Loucy (cell line): ENCODE data around the gene DYNC1H1.

Experiments used
- H2AFZ ChIP-seq: fragments of 200-600 bp; sonication (generic); 2 replicates; pipeline ENCODE4 v1.6.0; 2016; ENCODE audit warnings: antibody characterized with exemption, mild to moderate bottlenecking, low read length, moderate library complexity
- H3F3A ChIP-seq: fragments of 200-600 bp; 2 replicates; pipeline ENCODE4 v1.6.0; 2016; ENCODE audit warnings: antibody characterized with exemption, low read depth, mild to moderate bottlenecking
- H3K27me3 ChIP-seq: fragments of 200-600 bp; sonication (generic); 2 replicates; pipeline ENCODE4 v1.6.1; 2014; ENCODE audit warnings: low read length, mild to moderate bottlenecking; ENCODE audit not compliant: insufficient read depth, poor library complexity, severe bottlenecking
- H3K36me3 ChIP-seq: fragments of 200-600 bp; sonication (generic); 2 replicates; pipeline ENCODE4 v1.6.1; 2016; ENCODE audit warnings: low read length; ENCODE audit not compliant: insufficient read depth
- H3K4me1 ChIP-seq: fragments of 200-600 bp; sonication (generic); 2 replicates; pipeline ENCODE4 v1.5.1; 2014; ENCODE audit warnings: low read length, mild to moderate bottlenecking; ENCODE audit not compliant: insufficient read depth, poor library complexity, severe bottlenecking
- H3K4me2 ChIP-seq: fragments of 200-600 bp; sonication (generic); 2 replicates; pipeline ENCODE4 v1.6.0; 2014; ENCODE audit warnings: antibody characterized with exemption, low read length, low read depth, mild to moderate bottlenecking; ENCODE audit not compliant: poor library complexity, severe bottlenecking
- H3K4me3 ChIP-seq: fragments of 200-600 bp; sonication (generic); 2 replicates; pipeline ENCODE4 v1.5.1; 2014; ENCODE audit warnings: low read length, mild to moderate bottlenecking, mixed read lengths; ENCODE audit not compliant: poor library complexity, severe bottlenecking
- H3K79me2 ChIP-seq: fragments of 200-600 bp; sonication (generic); 2 replicates; pipeline ENCODE4 v1.6.1; 2014; ENCODE audit warnings: low read length; ENCODE audit not compliant: insufficient read depth
- H3K9ac ChIP-seq: fragments of 200-600 bp; sonication (generic); 2 replicates; pipeline ENCODE4 v1.6.0; 2014; ENCODE audit warnings: mild to moderate bottlenecking, low read depth, low read length, moderate library complexity; ENCODE audit not compliant: poor library complexity, severe bottlenecking
- H3K9me2 ChIP-seq: fragments of 200-600 bp; sonication (generic); replicated peaks from 2 replicates; pipeline ENCODE4 v1.6.1; 2016; ENCODE audit warnings: low read depth, low read length, mixed read lengths
- H3K9me3 ChIP-seq: fragments of 200-600 bp; sonication (generic); 2 replicates; pipeline ENCODE4 v1.6.1; 2014; ENCODE audit warnings: mild to moderate bottlenecking, antibody characterized with exemption, low read length, low read depth; ENCODE audit not compliant: insufficient read depth
- H4K20me1 ChIP-seq: fragments of 200-600 bp; sonication (generic); 2 replicates; pipeline ENCODE4 v1.6.0; 2014; ENCODE audit warnings: antibody characterized with exemption, low read length, mild to moderate bottlenecking; ENCODE audit not compliant: insufficient read depth, poor library complexity, severe bottlenecking
- CTCF ChIP-seq: fragments of 200-600 bp; sonication (generic); conservative IDR thresholded peaks from 2 replicates; pipeline ENCODE4 v1.5.1; 2014; ENCODE audit warnings: mild to moderate bottlenecking, antibody characterized with exemption, low read length
- EZH2phosphoT487 ChIP-seq: fragments of 200-600 bp; IDR thresholded peaks from 2 replicates; pipeline ENCODE4 v1.6.1; 2018; ENCODE audit warnings: antibody characterized with exemption, mild to moderate bottlenecking, moderate library complexity, borderline replicate concordance

Gene DYNC1H1

GRCh38 chr14:102026934-102027333, 62.6 kb downstream of the DYNC1H1 start:
- Histone ChIP-seq H3K4me1 (no peaks in the 10 kb centered on the region), H3K9ac (no peak overlapping the region), H3K4me3 (no peak overlapping the region), H3K27me3 (no peaks in the 10 kb centered on the region), H2AFZ (no peak overlapping the region), H3K9me2 (no peaks in the 10 kb centered on the region), H4K20me1 (no peaks in the 10 kb centered on the region), H3K36me3 (peaks cover 81% of the 10 kb centered on the region), H3K9me3 (no peaks in the 10 kb centered on the region), H3K4me2 (no peak overlapping the region), H3K79me2 (no peaks in the 10 kb centered on the region), H3F3A (no peaks in the 10 kb centered on the region)
- no peak for TF ChIP-seq EZH2phosphoT487
- TF ChIP-seq CTCF: no peak

DNA sequence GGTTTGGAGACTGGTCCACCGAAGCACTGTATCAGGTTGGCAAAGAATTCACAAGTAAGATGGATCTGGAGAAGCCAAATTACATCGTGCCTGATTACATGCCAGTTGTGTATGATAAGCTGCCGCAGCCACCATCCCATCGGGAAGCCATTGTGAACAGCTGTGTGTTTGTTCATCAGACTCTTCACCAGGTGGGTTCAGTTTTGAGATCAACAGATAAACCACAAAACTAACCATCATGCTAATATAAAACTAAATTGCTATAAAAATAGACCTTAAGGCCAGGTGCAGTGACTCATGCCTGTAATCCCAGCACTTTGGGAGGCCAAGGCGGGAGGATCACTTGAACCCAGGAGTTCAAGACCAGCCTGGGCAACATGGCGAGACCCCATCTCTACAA, 63.6 kb downstream of the DYNC1H1 start:
- no peaks in the 10 kb centered on the region for H3K27me3 ChIP-seq
- H2AFZ ChIP-seq: no peak overlapping the region
- peaks cover 85% of the 10 kb centered on the region for H3K36me3 ChIP-seq
- H3K9ac ChIP-seq: no peak overlapping the region
- H3F3A ChIP-seq: no peaks in the 10 kb centered on the region
- H3K79me2 ChIP-seq: no peaks in the 10 kb centered on the region
- TF ChIP-seq CTCF: no peak
- no peak for TF ChIP-seq EZH2phosphoT487
- no peak overlapping the region for H3K4me2 ChIP-seq
- no peaks in the 10 kb centered on the region for H3K4me1 ChIP-seq
- H3K9me3 ChIP-seq: no peaks in the 10 kb centered on the region
- H3K4me3 ChIP-seq: no peak overlapping the region
- H4K20me1 ChIP-seq: no peaks in the 10 kb centered on the region
- no peaks in the 10 kb centered on the region for H3K9me2 ChIP-seq

DNA sequence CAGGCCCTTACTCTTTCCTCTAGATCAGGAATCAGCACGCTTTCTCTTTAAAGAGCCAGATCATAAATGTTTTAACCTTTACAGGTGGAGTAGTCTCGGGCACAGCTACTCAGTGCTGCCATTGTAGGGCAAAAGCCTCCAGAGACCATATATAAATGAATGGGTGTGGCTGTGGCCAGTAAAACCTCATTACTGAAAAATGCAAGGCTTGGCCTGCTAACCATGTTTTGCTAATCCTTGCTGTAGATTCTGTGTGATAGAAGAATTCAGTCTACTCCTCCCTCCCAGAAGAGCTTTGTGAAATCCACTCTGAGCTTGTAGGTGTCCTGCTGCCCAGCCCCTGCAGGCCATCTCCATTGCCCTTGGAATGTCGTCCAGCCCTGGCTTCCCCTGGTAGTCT, 64.4 kb downstream of the DYNC1H1 start:
- no peak for TF ChIP-seq CTCF
- TF ChIP-seq EZH2phosphoT487: no peak
- no peaks in the 10 kb centered on the region for H3K79me2 ChIP-seq
- H3K9me2 ChIP-seq: no peaks in the 10 kb centered on the region
- H4K20me1 ChIP-seq: no peaks in the 10 kb centered on the region
- H3K4me1 ChIP-seq: no peaks in the 10 kb centered on the region
- H2AFZ ChIP-seq: no peak overlapping the region
- H3F3A ChIP-seq: no peaks in the 10 kb centered on the region
- no peak overlapping the region for H3K9ac ChIP-seq
- H3K36me3 ChIP-seq: peaks cover 85% of the 10 kb centered on the region
- H3K4me3 ChIP-seq: no peak overlapping the region
- H3K9me3 ChIP-seq: no peaks in the 10 kb centered on the region
- no peaks in the 10 kb centered on the region for H3K27me3 ChIP-seq
- no peak overlapping the region for H3K4me2 ChIP-seq
